ENCODE data around the gene METRN. TPM values are rescaled to one million over a fixed set of nuclear protein-coding genes. Genes with fewer than 3 reads are reported as not detected.

The METRN gene
- total and polyA plus RNA-seq, 2 of the 4 experiments (the other 2 are of a cell fraction): 6.1 to 48.2 TPM

DNA sequence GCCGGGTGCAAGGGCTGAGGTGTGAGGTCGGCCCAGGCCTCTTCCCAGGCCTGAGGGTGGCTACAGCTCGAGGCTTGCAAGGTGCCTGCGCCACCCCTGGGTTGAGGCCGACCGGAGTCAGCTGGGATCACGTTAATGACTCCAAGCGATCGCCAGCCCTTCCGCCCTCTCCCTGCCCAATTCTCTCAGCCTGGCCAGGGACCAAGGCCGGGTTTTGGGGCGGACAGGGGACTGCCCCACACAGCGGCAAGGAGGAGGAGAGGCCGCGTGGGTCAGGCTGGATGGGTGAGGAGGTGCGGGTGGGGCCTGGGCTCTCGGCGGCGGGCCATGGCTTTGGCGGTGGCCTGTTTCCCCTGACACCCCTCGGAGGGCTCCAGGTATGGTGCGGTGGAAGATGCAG lies 21.6 kb upstream of the METRN start:
- BruUV-seq (replicated peaks): no TSS peak
- H2AK5ac ChIP-seq (ENCODE audit: low read depth, low read length): no peak overlapping the region
- H3K27ac ChIP-seq (ENCODE audit: insufficient read depth, low read length): no peak overlapping the region
- H4K20me1 ChIP-seq (ENCODE audit: insufficient read depth, low read length): peaks cover 4% of the 10 kb centered on the region; the same call in 1 of the 2 replicates
- no peak overlapping the region for H4K8ac ChIP-seq (ENCODE audit: low read depth in 2 of 2, low read length in 2 of 2)
- no peak overlapping the region for H3K4ac ChIP-seq (ENCODE audit: low read depth, low read length)
- intact Hi-C loops (cut with micrococcal nuclease) (no loop called here), dilution Hi-C loops (cut with HindIII; ENCODE audit: low sequenced_read_pairs, unreplicated experiment) (no loop called here), in situ Hi-C loops (cut with MboI; ENCODE audit: low sequenced_read_pairs) (no loop called here)
- no peak overlapping the region for H3K9ac ChIP-seq (ENCODE audit: low read depth, low read length)
- TF ChIP-seq MAFK (IDR thresholded peaks at IDR 0.05; ENCODE audit: low read depth, low read length): no peak
- TF ChIP-seq BHLHE40 (IDR thresholded peaks at IDR 0.05; ENCODE audit: low read depth, low read length): no peak
- TF ChIP-seq NFE2L2 (IDR thresholded peaks at IDR 0.05; ENCODE audit: low read depth, low read length): no peak
- no peak for TF ChIP-seq MXI1 (IDR thresholded peaks at IDR 0.05; ENCODE audit: borderline replicate concordance, low read depth, low read length)
- no peak for TF ChIP-seq RCOR1 (IDR thresholded peaks at IDR 0.05; ENCODE audit: insufficient replicate concordance, low read length)
- TF ChIP-seq MAZ (IDR thresholded peaks at IDR 0.05; ENCODE audit: borderline replicate concordance, low read depth, low read length): no peak
- no peak for TF ChIP-seq POLR2A (IDR thresholded peaks at IDR 0.05; ENCODE audit: low read depth, low read length)
- H3K14ac ChIP-seq (replicated peaks; ENCODE audit: low read depth, low read length): no peak overlapping the region
- H2BK5ac ChIP-seq (ENCODE audit: low read depth, low read length, poor library complexity, severe bottlenecking): no peak overlapping the region
- ChIA-PET POLR2A (ENCODE audit: unreplicated experiment) (no interaction called here), CTCF (interaction anchor here (0.7 kb wide), 1 partner anchor 153 kb away, joined by 3 read pairs; no protein-coding TSS in a partner anchor)
- H3K56ac ChIP-seq (ENCODE audit: extremely low read depth, insufficient read depth, low read length): no peak overlapping the region
- peaks cover 12% of the 10 kb centered on the region for H3K4me1 ChIP-seq (ENCODE audit: control insufficient read depth, insufficient read depth, low read length)
- no peaks in the 10 kb centered on the region; the same call in 1 of the 2 replicates for H3K9me3 ChIP-seq (ENCODE audit: control insufficient read depth, insufficient read depth, low read length)
- H2AK9ac ChIP-seq (replicated peaks; ENCODE audit: low read depth, low read length, poor library complexity): no peak overlapping the region
- peaks cover 11% of the 10 kb centered on the region for H3K9me1 ChIP-seq (ENCODE audit: insufficient read depth, low read length)
- no peak overlapping the region for H3K4me2 ChIP-seq (ENCODE audit: low read depth, low read length)
- no peak overlapping the region for H3K4me3 ChIP-seq (ENCODE audit: insufficient read depth, low read depth, low read length)
- no peak for DNase-seq
- no peak overlapping the region for H4K91ac ChIP-seq (ENCODE audit: insufficient read depth, low read depth, low read length)
- H3K23ac ChIP-seq (ENCODE audit: low read depth, low read length): no peak overlapping the region
- ATAC-seq (ENCODE audit: low read depth): no peak
- no peak overlapping the region for H2BK20ac ChIP-seq (ENCODE audit: low read depth, low read length)
- H2BK15ac ChIP-seq (ENCODE audit: low read depth, low read length): no peak overlapping the region
- no peak overlapping the region for H3K18ac ChIP-seq (ENCODE audit: low read depth, low read length)
- no peaks in the 10 kb centered on the region for H3K36me3 ChIP-seq (ENCODE audit: control insufficient read depth, insufficient read depth, low read length)
- peaks cover 9 to 15% of the 10 kb centered on the region in 2 experiments; a peak in 3 of 4 replicates for H3K79me1 ChIP-seq (ENCODE audit: low read depth in 1 of 2, low read length in 2 of 2)
- H3K27me3 ChIP-seq (ENCODE audit: control insufficient read depth, insufficient read depth, low read length): peaks cover 46% of the 10 kb centered on the region
- no peak overlapping the region for H2AFZ ChIP-seq (replicated peaks; ENCODE audit: low read length, poor library complexity)
- H2BK120ac ChIP-seq (ENCODE audit: low read depth, low read length): no peak overlapping the region
- no peak overlapping the region for H4K5ac ChIP-seq (ENCODE audit: low read depth, low read length)
- WGBS, 2 experiments (ENCODE audit: extremely low coverage in 2 of 2, insufficient read length in 1 of 2): 73% methylated on average over 2 of the region's 22 CpGs; no CpG with 5 or more reads in 1 of the 2 experiments
